HEK293 (cell line): ENCODE data around the gene SLC26A1.

Experiments
- ELK4 ChIP-seq: IDR thresholded peaks from 2 replicates; pipeline ENCODE4 v1.6.1; 2011; ENCODE audit warnings: mild to moderate bottlenecking, low read depth, low read length, borderline replicate concordance
- GFI1B ChIP-seq: fragments of 450-650 bp; formaldehyde crosslinking; IDR thresholded peaks from 2 replicates; pipeline ENCODE4 v1.5.1; 2016; ENCODE audit warnings: missing biosample characterization, missing genetic modification characterization
- GLI4 ChIP-seq: fragments of 450-650 bp; formaldehyde crosslinking; IDR thresholded peaks from 2 replicates; pipeline ENCODE4 v1.5.1; 2016; ENCODE audit warnings: missing biosample characterization, missing genetic modification characterization
- PRDM6 ChIP-seq: fragments of 450-650 bp; formaldehyde crosslinking; IDR thresholded peaks from 2 replicates; pipeline ENCODE4 v1.5.1; 2017; ENCODE audit warnings: missing biosample characterization, missing genetic modification characterization
- SP2 ChIP-seq: fragments of 450-650 bp; formaldehyde crosslinking; IDR thresholded peaks from 2 replicates; pipeline ENCODE4 v1.5.1; 2016; ENCODE audit warnings: missing biosample characterization, missing genetic modification characterization
- SP7 ChIP-seq: fragments of 450-650 bp; formaldehyde crosslinking; IDR thresholded peaks from 2 replicates; pipeline ENCODE4 v1.5.1; 2016; ENCODE audit warnings: missing biosample characterization, missing genetic modification characterization
- ZBTB11 ChIP-seq: fragments of 450-650 bp; formaldehyde crosslinking; conservative IDR thresholded peaks from 2 replicates; pipeline ENCODE4 v1.5.1; 2016; ENCODE audit warnings: low read depth, missing biosample characterization, missing genetic modification characterization
- ZFP3 ChIP-seq: fragments of 450-650 bp; formaldehyde crosslinking; IDR thresholded peaks from 2 replicates; pipeline ENCODE4 v1.5.1; 2016; ENCODE audit warnings: low read depth, missing biosample characterization, missing genetic modification characterization
- ZNF10 ChIP-seq: fragments of 450-650 bp; formaldehyde crosslinking; IDR thresholded peaks from 2 replicates; pipeline ENCODE4 v1.5.1; 2017; ENCODE audit warnings: missing biosample characterization, missing genetic modification characterization
- ZNF140 ChIP-seq: fragments of 450-650 bp; formaldehyde crosslinking; IDR thresholded peaks from 2 replicates; pipeline ENCODE4 v1.5.1; 2016; ENCODE audit warnings: missing biosample characterization, missing genetic modification characterization
- ZNF148 ChIP-seq: fragments of 450-650 bp; formaldehyde crosslinking; IDR thresholded peaks from 2 replicates; pipeline ENCODE4 v1.5.0; 2017; ENCODE audit warnings: missing biosample characterization, missing genetic modification characterization, borderline replicate concordance
- ZNF157 ChIP-seq: fragments of 450-650 bp; formaldehyde crosslinking; IDR thresholded peaks from 2 replicates; pipeline ENCODE4 v1.5.1; 2016; ENCODE audit warnings: missing biosample characterization, missing genetic modification characterization
- ZNF16 ChIP-seq: fragments of 450-650 bp; formaldehyde crosslinking; IDR thresholded peaks from 2 replicates; pipeline ENCODE4 v1.5.1; 2016; ENCODE audit warnings: low read depth, missing biosample characterization, missing genetic modification characterization
- ZNF19 ChIP-seq: fragments of 450-650 bp; formaldehyde crosslinking; IDR thresholded peaks from 2 replicates; pipeline ENCODE4; 2016; ENCODE audit warnings: missing biosample characterization, missing genetic modification characterization, low read depth
- ZNF311 ChIP-seq: fragments of 450-650 bp; formaldehyde crosslinking; IDR thresholded peaks from 2 replicates; pipeline ENCODE4 v1.5.1; 2017; ENCODE audit warnings: missing biosample characterization, missing genetic modification characterization, borderline replicate concordance
- ZNF335 ChIP-seq: fragments of 450-650 bp; formaldehyde crosslinking; conservative IDR thresholded peaks from 2 replicates; pipeline ENCODE4 v1.5.1; 2016; ENCODE audit warnings: missing biosample characterization, missing genetic modification characterization
- ZNF510 ChIP-seq: fragments of 450-650 bp; formaldehyde crosslinking; IDR thresholded peaks from 2 replicates; pipeline ENCODE4 v1.5.1; 2018; ENCODE audit warnings: mild to moderate bottlenecking, missing genetic modification characterization, missing biosample characterization; ENCODE audit not compliant: insufficient replicate concordance
- ZNF518A ChIP-seq: fragments of 450-650 bp; formaldehyde crosslinking; conservative IDR thresholded peaks from 2 replicates; pipeline ENCODE4 v1.5.1; 2016; ENCODE audit warnings: low read depth, missing biosample characterization, missing genetic modification characterization
- ZNF530 ChIP-seq: fragments of 450-650 bp; formaldehyde crosslinking; IDR thresholded peaks from 2 replicates; pipeline ENCODE4 v1.5.1; 2016; ENCODE audit warnings: low read depth, missing biosample characterization, missing genetic modification characterization
- ZNF544 ChIP-seq: fragments of 450-650 bp; formaldehyde crosslinking; IDR thresholded peaks from 2 replicates; pipeline ENCODE4 v1.5.0; 2017; ENCODE audit warnings: missing biosample characterization, missing genetic modification characterization
- ZNF560 ChIP-seq: fragments of 450-650 bp; formaldehyde crosslinking; IDR thresholded peaks from 2 replicates; pipeline ENCODE4 v1.5.1; 2017; ENCODE audit warnings: missing biosample characterization, missing genetic modification characterization, borderline replicate concordance
- ZNF626 ChIP-seq: fragments of 450-650 bp; sonication (Bioruptor Pico); formaldehyde crosslinking; IDR thresholded peaks from 2 replicates; pipeline ENCODE4 v1.5.1; 2018; ENCODE audit warnings: missing biosample characterization, missing genetic modification characterization, inconsistent platforms
- ZNF645 ChIP-seq: fragments of 450-650 bp; formaldehyde crosslinking; IDR thresholded peaks from 2 replicates; pipeline ENCODE4; 2016; ENCODE audit warnings: missing biosample characterization, missing genetic modification characterization
- ZNF658 ChIP-seq: fragments of 450-650 bp; formaldehyde crosslinking; IDR thresholded peaks from 2 replicates; pipeline ENCODE4; 2016; ENCODE audit warnings: missing biosample characterization, missing genetic modification characterization
- ZNF843 ChIP-seq: fragments of 450-650 bp; formaldehyde crosslinking; IDR thresholded peaks from 2 replicates; pipeline ENCODE4 v1.5.1; 2016; ENCODE audit warnings: missing biosample characterization, missing genetic modification characterization

The SLC26A1 gene

GRCh38 chr4:1010395-1011021, 17.3 kb upstream of the SLC26A1 start (continued):
- TF ChIP-seq ZNF645 (tag by site-specific recombination), result no peak
- TF ChIP-seq ZNF544 (tag by site-specific recombination), result no peak
- no peak for TF ChIP-seq ZBTB11
- no peak for TF ChIP-seq ZNF843 (tag by site-specific recombination)
- TF ChIP-seq GLI4 (tag by site-specific recombination), result no peak
- TF ChIP-seq PRDM6, result no peak
- TF ChIP-seq ZNF10 (tag by site-specific recombination), result no peak
- TF ChIP-seq ZNF140 (tag by site-specific recombination), result no peak
- TF ChIP-seq ZNF510, result no peak
- peak; percentile 67 for TF ChIP-seq SP2 (tag by site-specific recombination)
- no peak for TF ChIP-seq ZNF518A (tag by site-specific recombination)
- TF ChIP-seq ZNF335 (tag by site-specific recombination), result 0 out of 2 replicates have a peak, but pooled peaks have one; percentile 46
- no peak for TF ChIP-seq ZNF626
- TF ChIP-seq ZFP3 (tag by site-specific recombination), result no peak
- TF ChIP-seq ZNF658, result no peak
- peak; percentile 77 for TF ChIP-seq SP7
- TF ChIP-seq ELK4, result no peak
- TF ChIP-seq GFI1B (tag by site-specific recombination), result peak; percentile 7; the same call in 1 of the 2 replicates
- TF ChIP-seq ZNF560 (tag by site-specific recombination), result no peak
- no peak for TF ChIP-seq ZNF19 (tag by site-specific recombination)
- no peak for TF ChIP-seq ZNF530 (tag by site-specific recombination)
- no peak for TF ChIP-seq ZNF311 (tag by site-specific recombination)
- TF ChIP-seq ZNF157, result no peak
- no peak for TF ChIP-seq ZNF16 (tag by site-specific recombination)
- TF ChIP-seq ZNF148, result no peak
